ENCODE results near the gene WNT1. TPM values are rescaled to one million over a fixed set of nuclear protein-coding genes. Genes with fewer than 3 reads are reported as not detected.

WNT1 gene
- total RNA-seq, 1 experiment from 2014 or later, result not detected

- H3K23ac ChIP-seq (ENCODE audit: insufficient read length, low read depth, low read length), result no peak overlapping the region
- Mint-ChIP-seq H3K9me3 (peaks cover 4 to 5% of the 10 kb centered on the region in 2 experiments; a peak in 4 of 5 replicates), H3K36me3 (ENCODE audit: insufficient read depth in 1 of 3, low read depth in 3 of 3) (no peaks in the 10 kb centered on the region; a peak in 1 of 7 replicates), H3K27ac (no peak overlapping the region), H3K4me1 (peaks cover 39 to 46% of the 10 kb centered on the region in 2 experiments), H3K4me3 (no peak overlapping the region), H3K27me3 (ENCODE audit: low read depth) (peaks cover 99% of the 10 kb centered on the region)
- no peak overlapping the region for H2BK120ac ChIP-seq (ENCODE audit: low read depth, low read length, poor library complexity, severe bottlenecking)
- no peak overlapping the region for H4K91ac ChIP-seq (ENCODE audit: insufficient read length, low read depth, low read length)
- no peaks in the 10 kb centered on the region for H3K9me3 ChIP-seq (ENCODE audit: control insufficient read depth, low read depth, low read length)
- H4K5ac ChIP-seq (ENCODE audit: insufficient read length, low read depth, low read length), result no peak overlapping the region
- H2BK20ac ChIP-seq (ENCODE audit: low read depth, low read length, poor library complexity, severe bottlenecking), result no peak overlapping the region
- H3K56ac ChIP-seq (ENCODE audit: insufficient read length, low read depth, low read length), result no peak overlapping the region
- DNase-seq, result no peak
- peaks cover 9% of the 10 kb centered on the region for H3K23me2 ChIP-seq (ENCODE audit: insufficient read length, low read depth, low read length, poor library complexity, severe bottlenecking)
- H3K18ac ChIP-seq (ENCODE audit: insufficient read length, low read depth, low read length), result no peak overlapping the region
- no peak overlapping the region for H2BK5ac ChIP-seq (ENCODE audit: insufficient read length, low read length)
- peaks cover 4% of the 10 kb centered on the region for H3K4me1 ChIP-seq (ENCODE audit: insufficient read depth, low read length)
- no peak overlapping the region for H2AFZ ChIP-seq (ENCODE audit: low read length)
- no peak overlapping the region for H4K8ac ChIP-seq (replicated peaks; ENCODE audit: insufficient read length, low read depth, low read length)
- H3K14ac ChIP-seq (ENCODE audit: insufficient read depth, low read length), result no peak overlapping the region
- H3T11ph ChIP-seq (ENCODE audit: low read length), result no peak overlapping the region
- H3K27ac ChIP-seq (ENCODE audit: insufficient read length, low read depth, low read length), result no peak overlapping the region
- H3K9ac ChIP-seq (ENCODE audit: extremely low read depth, insufficient read length, low read length), result no peak overlapping the region
- H2BK12ac ChIP-seq (ENCODE audit: insufficient read length, low read depth, low read length), result no peak overlapping the region
- H3K79me2 ChIP-seq (ENCODE audit: insufficient read depth, low read length), result no peaks in the 10 kb centered on the region
- H3K4ac ChIP-seq (ENCODE audit: low read depth, low read length), result no peak overlapping the region
- H2AK5ac ChIP-seq (ENCODE audit: insufficient read length, low read length), result no peak overlapping the region
- H2BK15ac ChIP-seq (ENCODE audit: low read depth, low read length), result no peak overlapping the region
- TF ChIP-seq, protein P1, sequence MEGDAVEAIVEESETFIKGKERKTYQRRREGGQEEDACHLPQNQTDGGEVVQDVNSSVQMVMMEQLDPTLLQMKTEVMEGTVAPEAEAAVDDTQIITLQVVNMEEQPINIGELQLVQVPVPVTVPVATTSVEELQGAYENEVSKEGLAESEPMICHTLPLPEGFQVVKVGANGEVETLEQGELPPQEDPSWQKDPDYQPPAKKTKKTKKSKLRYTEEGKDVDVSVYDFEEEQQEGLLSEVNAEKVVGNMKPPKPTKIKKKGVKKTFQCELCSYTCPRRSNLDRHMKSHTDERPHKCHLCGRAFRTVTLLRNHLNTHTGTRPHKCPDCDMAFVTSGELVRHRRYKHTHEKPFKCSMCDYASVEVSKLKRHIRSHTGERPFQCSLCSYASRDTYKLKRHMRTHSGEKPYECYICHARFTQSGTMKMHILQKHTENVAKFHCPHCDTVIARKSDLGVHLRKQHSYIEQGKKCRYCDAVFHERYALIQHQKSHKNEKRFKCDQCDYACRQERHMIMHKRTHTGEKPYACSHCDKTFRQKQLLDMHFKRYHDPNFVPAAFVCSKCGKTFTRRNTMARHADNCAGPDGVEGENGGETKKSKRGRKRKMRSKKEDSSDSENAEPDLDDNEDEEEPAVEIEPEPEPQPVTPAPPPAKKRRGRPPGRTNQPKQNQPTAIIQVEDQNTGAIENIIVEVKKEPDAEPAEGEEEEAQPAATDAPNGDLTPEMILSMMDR (conservative IDR thresholded peaks at IDR 0.05), result no peak
- H3K27me3 ChIP-seq (ENCODE audit: insufficient read depth, low read length), result peaks cover 91% of the 10 kb centered on the region
- H4K20me1 ChIP-seq (ENCODE audit: control insufficient read depth, insufficient read depth, insufficient read length), result no peaks in the 10 kb centered on the region
- no peak overlapping the region for H3K4me2 ChIP-seq (ENCODE audit: insufficient read depth, insufficient read length, low read length)
- no CpG with 5 or more reads among the region's 3 CpGs for WGBS (ENCODE audit: extremely low coverage, insufficient read length, low lambda C conversion rate)
- H3K79me1 ChIP-seq (ENCODE audit: insufficient read depth, low read depth, low read length, poor library complexity, severe bottlenecking), result no peaks in the 10 kb centered on the region
These were observed 5.1 kb upstream of the WNT1 start for GRCh38 chr12:48972952-48973483.

Measured in H9 (cell line).